ENCODE results near the gene LY6G6F.

Gene LY6G6F

GRCh38 chr6:31706599-31706998, at the start of gene LY6G6F:
Gene LY6G6F, plus strand, starts transcription at chr6:31706866. Its CDS starts 41 bp downstream, at chr6:31706907.
- no peak for DNase-seq (ENCODE audit: low spot score)
- no peak for TF ChIP-seq CTCF (IDR thresholded peaks at IDR 0.05; ENCODE audit: extremely low read depth, insufficient read depth, missing control alignments)
- in situ Hi-C loops (cut with MboI; ENCODE audit: low pct_unique_long_range_greater_than_20kb, low sequenced_read_pairs, unreplicated experiment): no loop called here

- in situ Hi-C loops (cut with MboI; ENCODE audit: low pct_unique_long_range_greater_than_20kb, low sequenced_read_pairs, unreplicated experiment): no loop called here
- TF ChIP-seq CTCF (IDR thresholded peaks at IDR 0.05; ENCODE audit: extremely low read depth, insufficient read depth, missing control alignments): no peak
- DNase-seq (ENCODE audit: low spot score): no peak
Measured at GRCh38 chr6:31657406-31658157, 49.1 kb upstream of the LY6G6F start.

GRCh38 chr6:31658158-31658688, 48.4 kb upstream of the LY6G6F start:
- no peak for TF ChIP-seq CTCF (IDR thresholded peaks at IDR 0.05; ENCODE audit: extremely low read depth, insufficient read depth, missing control alignments)
- in situ Hi-C loops (cut with MboI; ENCODE audit: low pct_unique_long_range_greater_than_20kb, low sequenced_read_pairs, unreplicated experiment): no loop called here
- no peak for DNase-seq (ENCODE audit: low spot score)

- in situ Hi-C loops (cut with MboI; ENCODE audit: low pct_unique_long_range_greater_than_20kb, low sequenced_read_pairs, unreplicated experiment): no loop called here
- TF ChIP-seq CTCF (IDR thresholded peaks at IDR 0.05; ENCODE audit: extremely low read depth, insufficient read depth, missing control alignments): no peak
Measured at GRCh38 chr6:31658983-31659648, 47.5 kb upstream of the LY6G6F start.

GRCh38 chr6:31659649-31660380, 46.9 kb upstream of the LY6G6F start:
- in situ Hi-C loops (cut with MboI; ENCODE audit: low pct_unique_long_range_greater_than_20kb, low sequenced_read_pairs, unreplicated experiment): no loop called here
- no peak for TF ChIP-seq CTCF (IDR thresholded peaks at IDR 0.05; ENCODE audit: extremely low read depth, insufficient read depth, missing control alignments)

More at GRCh38 chr6:31658983-31659648, 47.5 kb upstream of the LY6G6F start:
- no peak for DNase-seq (ENCODE audit: low spot score)

More at GRCh38 chr6:31659649-31660380, 46.9 kb upstream of the LY6G6F start:
- DNase-seq (ENCODE audit: low spot score): no peak

All from GM13977 (cell line).